ENCODE data around the gene EHHADH.

GRCh38 chr3:185157347-185157746 lies 96.5 kb downstream of the EHHADH start:
- TF ChIP-seq CTCF (IDR thresholded peaks at IDR 0.05; ENCODE audit: poor library complexity), result no peak
- TF ChIP-seq EZH2phosphoT487 (IDR thresholded peaks at IDR 0.05; ENCODE audit: low read depth, severe bottlenecking, unreplicated experiment), result no peak
